Ramos (cell line): ENCODE data around the gene TUBA3D.
"Not testable (repeated sequence)": the region's sequence is repeated elsewhere in the genome, so short reads cannot be mapped to it uniquely, and the experiment has no call there.

Experiments
- in situ Hi-C: fragments of 300-500 bp; cut with MboI; formaldehyde crosslinking; loops from one replicate; pipeline ENCODE4 v1.14.3; 2022; ENCODE audit warnings: low sequenced_read_pairs; ENCODE audit not compliant: unreplicated experiment

The TUBA3D gene

DNA sequence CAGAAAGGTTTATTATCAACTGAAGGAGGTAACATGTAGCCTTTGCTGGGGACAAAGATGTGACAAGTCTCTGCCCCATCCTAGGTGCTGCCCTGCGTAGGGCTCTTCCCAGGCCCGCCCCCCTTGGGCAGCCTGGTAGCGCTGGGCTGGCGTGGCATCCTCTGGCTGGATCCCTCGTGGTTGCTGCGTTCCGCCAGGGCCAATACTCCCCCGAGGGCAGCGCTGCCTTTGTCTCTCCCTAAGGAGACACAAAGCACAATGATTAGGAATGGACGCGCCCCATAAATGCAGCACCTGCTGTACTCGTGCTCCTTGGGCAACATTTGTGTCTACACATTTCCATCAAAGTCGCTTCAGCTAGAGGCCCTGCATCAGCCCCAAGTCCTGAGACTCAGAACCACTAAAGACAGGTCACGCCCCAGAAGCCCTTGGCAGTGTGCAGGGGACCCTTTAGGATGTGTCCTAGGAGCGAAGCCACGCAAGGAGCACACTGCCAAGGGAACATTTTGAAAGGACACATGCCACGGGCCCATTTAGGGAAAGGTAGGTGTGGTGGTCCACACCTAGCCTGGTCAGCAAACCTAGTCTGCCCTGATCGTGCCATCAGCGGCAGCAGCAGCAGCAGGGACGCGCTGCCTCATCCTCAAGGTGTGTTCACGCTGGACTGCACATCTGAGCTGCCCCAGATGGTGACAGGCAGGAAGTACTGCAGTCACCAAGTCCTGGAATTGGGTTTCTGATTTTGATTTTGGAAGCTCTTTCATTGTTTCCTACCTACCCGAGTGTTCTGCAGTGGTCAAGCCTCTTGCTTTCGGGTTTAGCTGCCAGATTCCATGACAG lies 8.3 kb downstream of the TUBA3D start:
- in situ Hi-C loops, result not testable (repeated sequence)

DNA sequence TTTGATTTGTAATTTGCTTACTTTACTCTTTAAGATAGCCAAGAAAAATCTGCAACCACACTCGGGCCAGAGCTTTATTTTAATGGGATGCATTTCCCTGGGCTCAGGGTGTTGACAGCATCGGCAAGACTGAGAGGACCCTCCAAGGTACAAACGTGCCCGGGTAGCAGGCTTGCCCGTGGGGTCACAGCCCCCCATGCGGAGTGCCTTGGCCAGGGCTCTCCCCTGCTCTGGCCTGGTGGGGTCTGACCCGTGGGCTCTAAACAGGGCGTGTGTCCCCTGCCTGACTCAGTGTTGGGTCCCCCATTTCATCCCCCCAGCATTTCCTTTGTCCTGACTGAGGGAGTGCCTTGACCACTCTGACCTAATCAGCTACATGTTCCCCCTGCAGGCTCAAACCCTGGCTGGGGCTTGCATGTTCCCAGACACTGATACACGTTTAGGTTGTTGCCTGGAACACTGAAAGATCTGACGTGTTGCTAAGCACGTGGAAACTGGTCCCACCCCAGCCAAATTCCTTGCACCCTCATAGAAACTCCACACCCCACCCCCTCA lies 9.1 kb downstream of the TUBA3D start:
- in situ Hi-C loops, result loop anchor here (5.0 kb wide), 1 partner anchor 1298 kb away; no protein-coding TSS in a partner anchor

- in situ Hi-C loops, result loop anchor here (5.0 kb wide), 1 partner anchor 1299 kb away; no protein-coding TSS in a partner anchor
Measured at GRCh38 chr2:131486201-131486902, 10.4 kb downstream of the TUBA3D start.

GRCh38 chr2:131488306-131489205 lies 12.6 kb downstream of the TUBA3D start:
- in situ Hi-C loops, result loop anchor here (5.0 kb wide), 1 partner anchor 1301 kb away; no protein-coding TSS in a partner anchor

DNA sequence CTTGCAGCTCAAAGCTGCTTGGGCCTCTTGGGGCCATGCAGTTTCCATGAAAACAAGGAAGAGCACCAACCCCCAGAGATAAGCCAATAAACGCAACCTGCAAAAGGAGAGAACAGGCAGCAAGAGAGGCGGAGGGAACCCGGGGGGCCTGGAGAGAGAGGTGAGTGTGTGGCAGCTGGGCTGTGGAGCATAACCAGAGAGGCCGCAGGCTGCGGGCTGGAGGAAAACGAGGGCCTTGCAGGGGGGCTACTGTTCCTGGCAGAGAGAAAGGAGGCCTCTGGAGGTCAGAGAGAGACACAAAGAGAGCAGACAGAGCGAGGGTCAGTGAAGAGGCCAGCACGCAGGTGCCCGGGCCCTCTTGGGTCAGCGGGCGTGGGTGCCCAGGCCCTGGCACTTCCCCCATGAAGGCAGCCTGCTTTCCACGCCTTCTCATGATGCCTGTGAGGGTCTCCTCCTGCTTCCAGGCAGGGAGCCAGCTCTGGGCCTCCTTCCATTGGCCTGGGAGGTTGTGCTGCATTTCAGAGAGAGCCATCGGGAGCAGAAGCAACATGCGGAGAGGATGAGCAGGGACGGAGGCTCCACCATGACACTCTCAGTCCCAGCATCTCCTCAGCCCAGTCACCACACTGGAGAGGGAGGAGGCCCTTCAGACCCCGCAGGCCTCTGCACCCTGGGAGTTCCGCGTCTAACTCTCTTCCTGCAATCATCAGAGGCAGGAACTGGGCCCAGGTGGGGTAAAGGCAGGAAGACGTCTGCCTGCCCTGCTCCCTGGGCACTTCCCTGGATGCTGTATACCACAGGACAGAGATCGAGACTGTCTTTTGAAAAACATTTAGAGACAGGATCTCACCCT lies 14.9 kb downstream of the TUBA3D start:
- in situ Hi-C loops, result not testable (repeated sequence)

GRCh38 chr2:131491469-131491836 lies 15.5 kb downstream of the TUBA3D start:
- in situ Hi-C loops, result not testable (repeated sequence)

DNA sequence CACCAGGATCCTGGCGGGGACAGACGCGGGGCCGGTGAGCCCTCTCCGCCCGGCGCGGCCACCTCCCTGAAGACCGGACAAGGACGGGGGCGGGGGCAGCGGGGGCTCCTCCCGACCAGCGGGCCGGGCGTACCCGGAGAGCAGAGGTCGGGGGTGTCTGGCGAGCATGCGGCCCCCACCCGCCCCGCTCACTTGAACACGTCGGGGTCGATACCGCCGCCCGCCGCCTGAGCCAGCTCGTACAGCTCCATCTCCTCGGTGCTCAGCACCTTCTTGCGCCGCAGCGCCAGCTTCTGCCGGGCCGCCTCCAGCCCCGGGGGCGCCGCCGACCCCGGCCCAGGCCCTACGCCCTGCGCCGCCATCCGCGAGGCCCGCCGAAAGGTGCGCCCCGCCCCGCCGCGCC lies 16.1 kb downstream of the TUBA3D start, which contains the start of gene MZT2A:
TSS of gene MZT2A (minus strand) at position 383 of the 403 bp plus-strand sequence. CDS start at position 362, 21 bp downstream.
- in situ Hi-C loops, result not testable (repeated sequence)

DNA sequence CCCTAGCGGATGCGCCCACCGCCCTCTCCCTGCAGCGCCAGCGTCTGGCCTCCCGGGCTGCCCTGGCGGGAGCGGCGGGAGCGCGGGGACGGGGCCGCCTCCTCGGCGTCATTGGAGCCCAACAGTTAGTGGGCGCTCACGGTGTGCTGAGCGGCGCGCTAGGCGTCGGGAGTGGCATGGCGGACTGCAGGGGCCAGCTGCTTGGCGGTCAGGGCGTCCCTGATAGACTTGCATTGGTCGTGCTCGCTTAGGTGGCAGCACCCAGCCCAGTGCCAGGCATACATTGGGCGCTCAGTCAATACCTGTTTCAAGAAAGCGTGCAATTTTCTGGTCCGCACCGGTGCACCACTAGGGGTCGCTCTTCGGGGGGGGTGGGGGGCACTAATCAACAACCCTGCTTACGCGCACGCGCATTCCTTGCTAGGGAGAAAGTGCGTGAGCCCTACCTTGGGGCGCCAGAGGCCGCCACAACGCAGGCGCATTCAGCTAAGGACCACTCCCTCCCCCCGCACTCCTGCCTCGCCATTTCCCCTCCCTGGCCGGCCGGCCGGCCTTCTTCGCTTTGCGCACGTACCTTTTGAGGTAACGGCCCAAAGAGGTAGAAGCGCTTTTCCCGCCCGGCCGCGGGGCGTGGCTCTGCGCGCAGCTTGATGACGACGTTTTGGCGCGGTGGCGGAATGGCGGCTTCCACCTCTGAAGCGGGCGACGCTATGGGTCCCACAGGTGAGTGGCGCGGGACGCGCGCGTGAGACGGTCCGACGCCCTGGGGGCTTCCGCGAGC lies 16.7 kb downstream of the TUBA3D start:
- in situ Hi-C loops, result no loop called here

GRCh38 chr2:131493199-131493968 lies 17.5 kb downstream of the TUBA3D start:
- in situ Hi-C loops, result no loop called here

DNA sequence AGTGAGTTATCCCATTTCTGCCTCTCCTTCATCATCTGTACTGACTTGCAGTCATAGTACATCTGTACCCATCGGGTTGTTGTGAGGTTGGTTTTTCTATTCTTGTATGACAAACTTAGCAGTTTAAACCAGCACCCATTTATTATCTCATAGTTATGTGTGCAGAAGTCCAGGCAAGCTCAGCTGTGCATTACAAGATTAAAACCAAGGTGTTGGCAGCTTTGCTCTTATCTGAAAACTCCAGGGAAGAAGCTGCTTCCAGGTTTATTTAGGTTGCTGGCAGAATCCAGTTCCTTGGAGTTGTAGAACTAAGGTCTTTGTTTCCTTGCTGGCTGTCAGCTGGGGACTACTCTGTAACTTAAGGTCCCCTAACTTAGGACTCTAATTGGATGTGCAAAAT lies 19.6 kb downstream of the TUBA3D start:
- in situ Hi-C loops, result not testable (repeated sequence)

GRCh38 chr2:131498321-131498973 lies 22.5 kb downstream of the TUBA3D start:
- in situ Hi-C loops, result not testable (repeated sequence)

GRCh38 chr2:131503587-131503986 lies 27.7 kb downstream of the TUBA3D start:
- in situ Hi-C loops, result not testable (repeated sequence)

- in situ Hi-C loops, result not testable (repeated sequence)
Measured at GRCh38 chr2:131504082-131504750, 28.3 kb downstream of the TUBA3D start.

- in situ Hi-C loops, result no loop called here
Measured at GRCh38 chr2:131509615-131510014, 33.7 kb downstream of the TUBA3D start.

GRCh38 chr2:131511291-131511968 lies 35.5 kb downstream of the TUBA3D start:
- in situ Hi-C loops, result not testable (repeated sequence)
